Lower leg skin (tissue), 4 donors: ENCODE data around the gene SLC25A27. TPM values are rescaled to one million over a fixed set of nuclear protein-coding genes. Genes with fewer than 3 reads are reported as not detected.

Source experiments
- DNase-seq, 2 donors: peaks; one replicate each; pipeline ENCODE4 v3.0.0-alpha.2; 2019; ENCODE audit warnings: low spot score in 2 of 2
- H3K4me3 ChIP-seq: fragments of 200-600 bp; sonication (generic); 2 replicates; pipeline ENCODE4 v1.5.1; 2017; ENCODE audit warnings: mild to moderate bottlenecking, low read depth; ENCODE audit not compliant: poor library complexity, severe bottlenecking
- POLR2A ChIP-seq, 2 donors: fragments of 450-650 bp; IDR thresholded peaks; one replicate each; pipeline ENCODE4 v1.6.1; 2016 to 2017; ENCODE audit warnings: antibody characterized with exemption in 2 of 2, mild to moderate bottlenecking in 1 of 2, moderate library complexity in 1 of 2
- WGBS, 2 donors: methylation state at CpG; one replicate each; pipeline ENCODE4 v1.1.5; 2018; 5-methylcytosine and 5-hydroxymethylcytosine counted together
- intact Hi-C: fragments of 100-400 bp; cut with DNase I; formaldehyde crosslinking; loops from one replicate; pipeline ENCODE4 v1.15.0; 2023; ENCODE audit warnings: low total_unique reads
- total RNA-seq, 4 donors: library from RNA; depleted of rRNA; stranded (reverse); fragments of >200 nt; gene quantifications; one replicate each; pipeline ENCODE4 v1.1.0, GENCODE V29; 2016
- TF ChIP-seq, protein P1 (sequence below), 3 donors: fragments of 450-650 bp; IDR thresholded peaks; one replicate each; pipeline ENCODE4 v1.5.1; 2016; ENCODE audit warnings: antibody characterized with exemption in 3 of 3, mild to moderate bottlenecking in 3 of 3, moderate library complexity in 2 of 3

The SLC25A27 gene
- total RNA-seq, 4 donors from 2014 or later, result 17.0 to 21.4 (median 18.8) TPM

DNA sequence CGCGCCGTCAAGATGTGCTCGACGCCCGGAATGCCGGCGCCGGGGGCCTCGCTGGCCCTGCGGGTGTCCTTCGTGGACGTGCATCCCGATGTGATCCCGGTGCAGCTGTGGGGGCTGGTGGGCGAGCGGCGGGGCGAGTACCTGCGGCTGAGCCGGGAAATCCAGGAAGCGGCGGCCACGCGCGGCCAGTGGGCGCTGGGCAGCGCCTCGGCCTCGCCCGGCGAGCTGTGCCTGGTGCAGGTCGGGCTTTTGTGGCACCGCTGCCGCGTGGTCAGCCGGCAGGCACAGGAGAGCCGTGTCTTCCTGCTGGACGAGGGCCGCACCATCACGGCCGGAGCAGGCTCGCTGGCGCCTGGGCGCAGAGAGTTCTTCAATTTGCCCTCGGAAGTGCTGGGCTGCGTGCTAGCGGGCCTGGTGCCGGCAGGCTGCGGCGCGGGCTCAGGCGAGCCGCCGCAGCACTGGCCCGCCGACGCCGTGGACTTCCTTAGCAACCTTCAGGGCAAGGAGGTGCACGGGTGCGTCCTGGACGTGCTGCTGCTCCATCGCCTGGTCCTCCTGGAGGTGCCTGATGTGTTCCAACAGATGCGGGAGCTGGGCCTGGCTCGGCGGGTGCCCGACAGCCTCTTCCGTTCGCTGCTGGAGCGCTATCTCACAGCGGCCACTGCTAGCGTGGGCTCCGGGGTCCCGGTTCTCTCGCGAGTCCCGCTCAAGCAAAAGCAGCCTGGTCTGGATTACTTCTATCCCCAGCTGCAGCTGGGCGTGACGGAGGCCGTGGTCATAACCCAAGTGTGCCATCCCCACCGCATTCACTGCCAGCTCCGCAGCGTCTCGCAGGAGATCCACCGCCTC is 35.6 kb downstream of the SLC25A27 start:
- H3K4me3 ChIP-seq, result no peak overlapping the region
- intact Hi-C loops, result no loop called here
- 96 to 97% methylated on average over 52 to 69 of the region's 85 CpGs for WGBS, 2 donors
- no peak for DNase-seq
- no peak for TF ChIP-seq POLR2A (IDR thresholded peaks at IDR 0.05)
- TF ChIP-seq, protein P1, sequence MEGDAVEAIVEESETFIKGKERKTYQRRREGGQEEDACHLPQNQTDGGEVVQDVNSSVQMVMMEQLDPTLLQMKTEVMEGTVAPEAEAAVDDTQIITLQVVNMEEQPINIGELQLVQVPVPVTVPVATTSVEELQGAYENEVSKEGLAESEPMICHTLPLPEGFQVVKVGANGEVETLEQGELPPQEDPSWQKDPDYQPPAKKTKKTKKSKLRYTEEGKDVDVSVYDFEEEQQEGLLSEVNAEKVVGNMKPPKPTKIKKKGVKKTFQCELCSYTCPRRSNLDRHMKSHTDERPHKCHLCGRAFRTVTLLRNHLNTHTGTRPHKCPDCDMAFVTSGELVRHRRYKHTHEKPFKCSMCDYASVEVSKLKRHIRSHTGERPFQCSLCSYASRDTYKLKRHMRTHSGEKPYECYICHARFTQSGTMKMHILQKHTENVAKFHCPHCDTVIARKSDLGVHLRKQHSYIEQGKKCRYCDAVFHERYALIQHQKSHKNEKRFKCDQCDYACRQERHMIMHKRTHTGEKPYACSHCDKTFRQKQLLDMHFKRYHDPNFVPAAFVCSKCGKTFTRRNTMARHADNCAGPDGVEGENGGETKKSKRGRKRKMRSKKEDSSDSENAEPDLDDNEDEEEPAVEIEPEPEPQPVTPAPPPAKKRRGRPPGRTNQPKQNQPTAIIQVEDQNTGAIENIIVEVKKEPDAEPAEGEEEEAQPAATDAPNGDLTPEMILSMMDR (IDR thresholded peaks at IDR 0.05), result no peak

DNA sequence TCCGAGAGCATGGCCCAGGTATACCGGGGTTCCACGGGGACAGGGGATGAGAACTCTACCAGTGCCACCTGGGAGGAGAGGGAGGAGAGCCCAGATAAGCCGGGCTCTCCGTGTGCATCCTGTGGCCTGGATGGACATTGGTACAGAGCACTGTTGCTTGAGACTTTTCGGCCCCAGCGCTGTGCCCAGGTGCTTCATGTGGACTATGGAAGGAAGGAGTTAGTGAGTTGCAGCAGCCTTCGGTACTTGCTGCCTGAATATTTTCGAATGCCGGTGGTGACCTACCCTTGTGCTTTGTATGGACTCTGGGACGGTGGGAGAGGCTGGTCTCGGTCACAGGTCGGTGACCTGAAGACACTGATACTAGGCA is 36.2 kb downstream of the SLC25A27 start:
- H3K4me3 ChIP-seq, result no peak overlapping the region
- WGBS, 2 donors, result 96 to 98% methylated on average over 12 to 13 of the region's 13 CpGs
- intact Hi-C loops, result no loop called here
- TF ChIP-seq, protein P1 (IDR thresholded peaks at IDR 0.05), result no peak
- no peak for TF ChIP-seq POLR2A (IDR thresholded peaks at IDR 0.05)
- DNase-seq, result no peak

DNA sequence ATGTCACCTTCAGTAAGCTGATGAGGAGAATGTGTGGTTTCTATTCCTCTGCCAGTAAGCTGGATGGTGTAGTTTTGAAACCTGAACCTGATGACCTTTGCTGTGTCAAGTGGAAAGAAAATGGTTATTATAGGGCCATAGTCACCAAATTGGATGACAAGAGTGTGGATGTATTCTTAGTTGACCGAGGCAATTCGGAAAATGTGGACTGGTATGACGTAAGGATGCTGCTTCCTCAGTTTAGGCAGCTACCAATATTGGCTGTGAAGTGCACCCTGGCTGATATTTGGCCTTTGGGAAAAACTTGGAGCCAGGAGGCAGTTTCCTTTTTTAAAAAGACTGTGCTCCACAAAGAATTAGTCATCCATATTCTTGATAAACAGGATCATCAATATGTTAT is 36.9 kb downstream of the SLC25A27 start:
- no peak for TF ChIP-seq POLR2A (IDR thresholded peaks at IDR 0.05)
- TF ChIP-seq, protein P1 (IDR thresholded peaks at IDR 0.05), result no peak
- no peak overlapping the region for H3K4me3 ChIP-seq
- intact Hi-C loops, result no loop called here
- no peak for DNase-seq
- WGBS, 2 donors, result 67 to 73% methylated on average over 3 of the region's 3 CpGs

DNA sequence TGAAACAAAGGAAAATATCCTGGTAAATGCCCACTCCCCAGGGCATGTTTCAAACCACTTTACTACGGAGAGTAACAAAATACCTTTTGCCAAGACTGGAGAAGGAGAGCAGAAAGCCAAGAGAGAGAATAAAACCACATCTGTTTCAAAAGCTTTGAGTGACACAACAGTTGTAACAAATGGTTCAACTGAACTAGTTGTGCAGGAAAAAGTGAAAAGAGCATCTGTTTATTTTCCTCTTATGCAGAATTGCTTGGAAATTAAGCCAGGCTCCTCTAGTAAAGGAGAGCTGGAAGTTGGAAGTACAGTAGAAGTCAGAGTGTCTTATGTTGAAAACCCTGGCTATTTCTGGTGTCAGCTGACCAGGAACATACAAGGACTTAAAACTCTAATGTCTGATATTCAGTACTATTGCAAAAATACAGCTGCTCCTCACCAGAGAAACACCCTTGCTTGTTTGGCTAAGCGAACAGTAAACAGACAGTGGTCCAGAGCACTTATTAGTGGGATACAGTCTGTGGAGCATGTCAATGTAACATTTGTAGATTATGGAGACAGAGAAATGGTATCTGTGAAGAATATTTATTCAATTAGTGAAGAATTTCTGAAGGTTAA is 37.5 kb downstream of the SLC25A27 start:
- intact Hi-C loops, result no loop called here
- DNase-seq, result no peak
- H3K4me3 ChIP-seq, result no peak overlapping the region
- TF ChIP-seq POLR2A (IDR thresholded peaks at IDR 0.05), result no peak
- TF ChIP-seq, protein P1 (IDR thresholded peaks at IDR 0.05), result no peak
- WGBS, 2 donors, result 55 to 63% methylated on average over 2 of the region's 2 CpGs

DNA sequence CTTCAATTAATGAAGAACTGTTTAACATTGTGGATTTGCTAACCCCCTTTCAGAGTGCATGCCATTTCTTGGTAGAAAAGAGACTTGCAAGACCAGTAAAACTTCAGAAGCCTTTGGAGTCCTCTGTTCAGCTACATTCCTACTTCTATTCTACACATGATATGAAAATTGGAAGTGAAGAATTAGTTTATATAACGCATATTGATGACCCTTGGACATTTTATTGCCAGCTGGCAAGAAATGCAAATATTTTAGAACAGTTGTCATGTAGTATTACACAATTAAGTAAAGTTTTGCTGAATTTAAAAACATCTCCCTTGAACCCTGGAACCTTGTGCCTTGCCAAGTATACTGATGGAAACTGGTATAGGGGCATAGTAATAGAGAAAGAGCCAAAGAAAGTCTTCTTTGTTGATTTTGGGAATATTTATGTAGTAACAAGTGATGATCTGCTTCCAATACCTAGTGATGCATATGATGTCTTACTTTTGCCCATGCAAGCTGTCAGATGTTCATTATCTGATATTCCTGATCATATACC is 38.2 kb downstream of the SLC25A27 start:
- DNase-seq, result no peak
- WGBS, 2 donors, result 29 to 40% methylated on average over 1 of the region's 1 CpG
- no peak for TF ChIP-seq POLR2A (IDR thresholded peaks at IDR 0.05)
- TF ChIP-seq, protein P1 (IDR thresholded peaks at IDR 0.05), result no peak
- no peak overlapping the region for H3K4me3 ChIP-seq
- intact Hi-C loops, result no loop called here
